NB4 (cell line): ENCODE results near the gene TRMT2B.

Source experiments
- MYC ChIP-seq: IDR thresholded peaks from 2 replicates; pipeline ENCODE4 v1.6.1; 2011; ENCODE audit warnings: low read depth, low read length
- POLR2A ChIP-seq: IDR thresholded peaks from 2 replicates; pipeline ENCODE4 v1.6.1; 2011; ENCODE audit warnings: mild to moderate bottlenecking; ENCODE audit not compliant: insufficient read length; ENCODE audit errors: extremely low read depth

DNA sequence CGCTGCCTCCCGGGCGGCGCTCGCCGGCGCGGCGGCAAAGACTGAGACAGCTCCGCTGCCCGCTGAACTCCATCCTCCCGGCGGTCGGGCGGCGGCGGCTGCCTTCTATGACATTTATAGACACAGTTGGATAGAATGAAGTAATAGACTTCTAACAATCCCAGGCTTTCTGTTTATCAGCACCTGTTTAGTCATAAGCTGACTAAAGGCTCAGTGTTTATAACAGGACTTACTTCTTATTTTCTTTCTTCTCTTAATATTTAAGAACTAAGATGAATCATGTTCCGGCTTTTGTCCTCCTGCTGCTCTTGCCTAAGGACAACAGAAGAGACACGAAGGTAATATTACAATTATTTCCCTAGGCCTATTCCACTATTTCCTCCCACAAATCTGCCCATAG lies 78.5 kb downstream of the TRMT2B start:
- TF ChIP-seq MYC (no peak), POLR2A (no peak)
